NCI-H345 treated with DMSO at 0.1 percent for 48 hours (cell line): ENCODE results near the gene CMSS1.

Experiments
- DNase-seq: peaks from one replicate; lab custom pipeline; 2025; ENCODE audit not compliant: unreplicated experiment; lab: John Stamatoyannopoulos, UW

CMSS1 gene

DNA sequence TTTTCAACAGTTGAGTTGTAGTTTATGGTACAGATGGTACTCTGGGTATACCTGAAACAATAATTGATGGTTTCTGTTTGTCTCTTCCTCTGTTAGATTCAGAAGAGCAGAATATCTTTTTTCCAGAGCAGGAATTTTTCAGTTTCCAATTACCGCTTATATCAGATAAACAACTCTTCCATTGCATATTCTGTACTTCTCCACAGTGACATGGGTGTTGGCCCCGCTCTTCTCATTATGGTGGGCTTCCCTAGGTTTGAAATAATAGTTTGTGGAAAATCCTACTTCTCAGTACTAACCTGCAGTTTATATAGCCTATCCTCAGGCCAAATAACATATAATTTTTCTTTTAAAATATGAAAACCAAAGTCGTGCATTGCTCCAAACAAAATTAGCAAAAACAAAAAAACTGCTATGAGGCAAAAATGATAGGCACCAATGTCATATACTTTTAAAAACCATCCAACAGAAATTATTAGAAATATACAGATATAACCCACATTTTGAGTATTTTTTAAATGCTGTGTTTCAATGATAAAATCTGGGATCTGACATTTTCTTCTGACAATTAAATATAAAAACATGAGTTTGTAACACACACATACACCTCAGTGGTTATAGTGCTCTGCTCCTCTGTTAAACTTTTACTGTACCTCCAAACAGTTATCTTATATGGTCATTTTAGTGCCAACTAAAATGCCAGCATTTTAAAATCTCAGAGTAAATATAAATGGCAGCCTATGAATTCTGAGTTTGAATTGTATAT, 56.8 kb downstream of the CMSS1 start:
- DNase-seq: no peak

DNA sequence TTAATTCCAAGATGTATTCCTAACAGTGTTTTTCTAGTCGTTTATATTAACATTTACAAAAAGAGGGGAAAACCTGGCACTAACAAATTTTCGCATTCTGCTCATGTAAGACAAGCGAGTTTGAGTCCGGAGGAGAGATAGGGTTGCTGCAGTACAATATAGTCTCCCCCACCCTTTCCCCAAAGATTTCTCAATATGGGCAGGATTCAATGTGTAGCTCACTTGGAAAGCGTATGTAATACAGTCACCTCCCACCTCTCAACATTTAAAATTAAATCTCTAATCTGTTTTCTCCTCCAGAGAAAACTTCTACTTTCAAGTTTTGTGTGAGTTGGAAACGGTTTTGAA, 57.9 kb downstream of the CMSS1 start:
- DNase-seq: no peak

DNA sequence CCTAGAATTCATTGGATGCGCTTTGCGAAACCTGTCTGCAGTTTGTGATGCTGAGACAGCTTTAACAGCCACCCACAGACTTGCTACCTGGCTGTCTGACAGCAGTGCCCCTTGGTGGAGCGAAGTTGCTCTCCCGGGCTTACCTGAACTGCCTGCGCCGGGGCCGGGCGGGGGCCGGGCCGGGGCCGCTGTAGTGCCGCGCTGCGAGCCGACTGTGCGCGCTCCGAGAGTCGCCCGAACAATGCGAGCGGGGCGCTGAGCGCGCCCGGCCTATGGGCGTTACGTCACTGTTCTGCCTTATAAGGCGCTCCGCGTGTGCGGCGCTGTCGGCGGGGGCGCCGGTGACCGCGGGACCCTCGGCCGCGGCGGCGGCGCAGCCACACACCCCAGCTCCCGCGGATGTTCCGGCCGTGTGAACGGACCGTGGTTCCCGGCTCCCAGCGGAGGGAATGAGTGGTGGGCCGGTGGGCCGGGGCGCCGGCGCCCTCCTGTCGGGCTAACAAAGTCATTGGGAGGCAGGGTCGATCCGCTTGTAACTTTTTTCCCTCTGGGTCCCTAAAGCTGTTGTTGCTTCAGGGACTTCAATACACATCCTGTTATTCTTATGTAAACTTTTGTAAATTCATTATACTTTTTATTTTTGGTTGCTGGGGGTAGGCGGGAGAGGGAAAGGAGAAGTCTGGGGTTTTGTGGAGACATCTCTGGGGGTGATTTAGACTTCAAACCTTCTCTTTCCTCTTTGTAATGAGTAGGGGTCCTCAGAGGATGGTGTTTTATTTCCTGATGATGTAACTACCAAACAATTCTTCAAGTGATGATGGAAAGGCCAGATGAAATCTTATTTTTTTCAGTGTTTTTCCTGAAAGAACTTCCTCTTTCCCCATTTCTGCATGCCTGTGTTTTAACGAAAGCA, 58.5 kb downstream of the CMSS1 start:
- no peak for DNase-seq

DNA sequence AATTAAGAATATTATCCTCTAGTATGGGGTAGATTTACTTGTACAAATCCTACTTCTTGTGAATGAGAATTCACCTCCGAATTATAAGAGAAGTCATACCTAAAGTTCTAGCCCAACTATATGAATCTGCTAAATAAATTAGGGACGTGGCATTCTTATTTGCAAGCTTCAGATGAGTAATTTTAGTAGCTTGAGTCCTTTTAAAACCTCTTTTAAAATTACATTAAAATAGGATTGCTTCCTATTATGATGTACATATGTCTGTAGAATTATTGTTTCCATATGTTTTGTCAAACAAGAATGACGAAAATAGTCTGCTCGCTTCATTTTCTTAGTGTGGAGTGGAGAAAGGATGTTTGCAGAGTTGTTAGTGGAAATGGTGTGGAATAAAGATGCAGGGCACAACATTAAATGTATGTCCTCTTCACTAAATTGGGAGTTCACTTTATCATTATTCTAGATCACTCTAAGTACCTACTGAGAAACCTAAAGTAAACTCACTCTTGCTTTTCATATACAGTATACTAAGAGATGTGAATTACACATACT, 59.4 kb downstream of the CMSS1 start:
- no peak for DNase-seq

DNA sequence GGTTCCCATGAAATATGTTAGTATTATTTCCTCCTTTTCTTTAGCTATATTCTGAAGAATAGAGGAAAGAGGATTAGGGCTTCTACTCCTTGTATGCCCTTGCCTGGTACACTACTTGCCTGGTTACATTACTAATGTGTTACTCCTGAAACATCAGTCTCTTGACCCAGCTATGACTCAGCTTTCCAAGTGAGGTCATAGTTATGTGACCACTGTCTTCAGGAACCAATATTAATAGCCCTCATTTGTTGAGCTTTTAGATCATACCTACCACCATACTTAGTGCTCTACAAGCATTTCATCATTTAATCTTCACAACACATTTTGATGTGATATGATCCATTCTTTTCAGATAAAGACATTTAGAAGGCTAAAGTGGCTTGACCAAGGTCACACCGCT, 60.3 kb downstream of the CMSS1 start:
- DNase-seq: no peak

DNA sequence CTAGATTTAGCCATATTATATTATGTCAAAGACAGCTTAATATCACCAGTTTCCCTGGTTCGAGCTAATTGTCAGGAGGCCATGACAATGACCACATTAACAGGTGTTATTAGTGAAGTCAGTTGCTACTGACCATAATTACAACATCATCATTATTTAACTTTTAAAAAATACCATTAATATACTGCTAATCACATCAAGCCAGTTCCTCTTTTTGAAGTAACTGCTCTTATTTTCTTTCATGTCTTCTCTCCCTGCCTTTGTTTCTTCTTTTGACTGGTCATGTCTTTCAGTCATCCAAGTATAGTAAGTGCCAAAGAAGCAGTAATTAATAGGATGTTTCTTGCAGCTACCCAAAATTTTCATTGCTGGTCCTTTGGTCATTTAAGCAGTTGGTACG, 61.6 kb downstream of the CMSS1 start:
- DNase-seq: no peak

DNA sequence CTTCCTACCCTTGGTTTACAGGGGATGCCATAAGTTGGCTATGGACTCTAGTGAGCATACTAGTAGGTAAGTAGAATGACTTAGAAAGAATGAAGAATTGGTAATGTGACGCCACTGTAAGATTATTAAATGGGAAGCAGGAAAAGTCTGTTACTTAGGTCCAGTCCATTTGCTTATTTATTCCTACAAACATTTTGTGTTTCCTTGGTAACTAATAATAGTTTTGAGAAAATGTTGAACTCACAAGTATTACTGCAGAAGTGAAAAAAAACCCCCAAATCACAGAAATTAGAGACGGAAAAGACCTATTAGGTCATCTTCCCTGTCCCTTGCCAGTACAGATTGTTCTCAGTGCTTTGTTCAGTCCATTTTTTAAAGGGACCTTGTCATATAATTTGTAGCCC, 63.5 kb downstream of the CMSS1 start:
- no peak for DNase-seq

DNA sequence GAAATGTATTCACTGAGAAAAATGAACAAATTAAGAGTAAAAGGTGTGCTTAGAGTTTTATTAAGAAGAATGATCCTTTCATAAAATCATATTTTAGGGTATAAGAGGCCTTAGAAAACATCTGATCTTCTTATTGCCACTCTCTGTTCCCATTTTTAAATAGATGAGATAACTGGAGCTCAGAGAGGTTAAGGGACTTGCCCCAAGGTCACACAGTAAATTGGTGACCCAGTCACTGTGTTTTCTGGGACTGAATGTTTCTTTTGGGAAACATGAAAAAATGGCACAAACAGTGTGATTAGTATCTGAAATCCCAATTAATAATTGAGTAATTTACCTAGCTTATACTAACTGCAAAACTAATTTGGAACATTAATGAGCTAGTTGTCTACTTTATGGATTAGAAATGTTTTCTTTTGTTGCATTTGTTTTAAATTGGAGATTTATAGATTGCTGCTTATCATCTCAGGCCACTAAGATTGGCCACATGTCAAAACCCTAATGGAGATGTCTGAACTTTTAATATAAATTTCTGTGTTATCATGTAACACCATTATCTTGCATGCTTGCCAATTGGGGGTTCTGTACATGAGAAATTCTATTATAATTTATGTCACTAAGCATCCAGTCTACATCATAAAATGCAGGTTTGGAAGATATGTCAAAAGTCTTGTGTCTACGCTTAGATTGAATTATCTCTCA, 64.9 kb downstream of the CMSS1 start:
- no peak for DNase-seq

DNA sequence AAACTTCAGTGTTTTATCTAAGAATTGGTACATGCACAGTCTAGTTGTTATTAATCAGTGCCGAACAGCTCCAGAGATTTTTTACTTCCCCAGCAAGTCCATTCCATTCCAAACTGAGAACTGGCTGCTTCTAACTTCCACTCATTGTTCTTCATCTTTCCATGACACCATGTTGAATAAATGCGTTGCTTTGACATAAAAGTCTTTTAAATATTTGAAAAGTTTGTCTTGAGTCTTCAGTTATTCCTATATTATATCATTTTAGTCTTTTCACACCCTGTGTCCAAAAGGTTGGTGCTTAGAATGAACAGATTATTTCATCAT, 65.4 kb downstream of the CMSS1 start:
- no peak for DNase-seq

DNA sequence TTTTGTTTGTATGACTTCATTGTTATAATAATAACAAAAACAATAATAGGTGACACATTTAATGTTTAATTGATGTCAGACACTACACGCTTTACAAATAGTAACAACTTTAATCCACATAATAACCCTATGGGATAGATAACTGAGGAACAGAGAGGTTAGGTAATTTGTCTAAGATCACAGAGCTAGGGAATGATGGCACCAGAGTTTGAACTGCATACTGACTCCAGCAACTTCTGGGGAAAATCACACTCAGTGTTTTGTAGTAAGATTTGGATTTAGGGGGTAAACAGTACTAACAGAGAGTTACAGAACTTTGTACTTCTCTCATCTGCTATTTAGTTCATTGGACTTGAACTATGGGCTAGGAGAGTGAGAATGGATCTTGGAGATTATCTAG, 66.0 kb downstream of the CMSS1 start:
- DNase-seq: no peak

DNA sequence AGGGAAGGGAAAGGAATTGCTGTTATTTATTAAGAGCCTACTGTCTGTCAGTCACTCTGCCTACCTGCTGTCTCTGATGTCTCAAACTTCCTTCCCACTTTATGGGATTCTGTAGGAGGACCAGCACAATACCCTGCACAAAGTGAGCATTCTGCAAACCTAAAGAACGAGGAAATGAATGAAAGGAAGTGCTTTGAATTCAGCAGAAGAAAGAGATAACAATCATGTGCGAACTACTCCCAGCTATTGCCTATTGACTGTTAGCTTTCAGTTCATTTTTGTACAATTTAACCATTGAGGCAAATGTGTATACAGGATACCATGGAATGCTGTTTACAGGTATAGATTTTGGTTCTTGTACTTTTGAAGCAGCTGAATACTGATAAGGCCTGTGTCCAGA, 66.8 kb downstream of the CMSS1 start:
- no peak for DNase-seq

DNA sequence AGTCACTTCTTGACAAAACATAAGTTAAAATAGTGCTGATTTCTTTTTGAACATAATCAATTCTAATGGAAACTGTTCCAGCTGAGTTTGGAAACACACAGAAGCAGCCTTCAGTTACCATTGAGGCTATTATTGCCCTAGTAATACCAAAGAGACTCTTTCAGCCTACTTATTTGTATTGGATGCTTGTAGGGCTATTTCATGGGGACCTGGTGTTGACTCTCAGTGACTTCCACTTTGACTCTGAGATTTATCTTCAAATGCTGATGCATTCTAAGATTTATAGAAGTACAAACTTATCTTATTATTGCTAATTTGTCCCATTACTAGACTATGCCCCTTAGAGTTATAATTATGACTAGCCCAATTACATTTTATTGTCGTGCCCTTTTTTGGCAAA, 67.4 kb downstream of the CMSS1 start:
- no peak for DNase-seq

DNA sequence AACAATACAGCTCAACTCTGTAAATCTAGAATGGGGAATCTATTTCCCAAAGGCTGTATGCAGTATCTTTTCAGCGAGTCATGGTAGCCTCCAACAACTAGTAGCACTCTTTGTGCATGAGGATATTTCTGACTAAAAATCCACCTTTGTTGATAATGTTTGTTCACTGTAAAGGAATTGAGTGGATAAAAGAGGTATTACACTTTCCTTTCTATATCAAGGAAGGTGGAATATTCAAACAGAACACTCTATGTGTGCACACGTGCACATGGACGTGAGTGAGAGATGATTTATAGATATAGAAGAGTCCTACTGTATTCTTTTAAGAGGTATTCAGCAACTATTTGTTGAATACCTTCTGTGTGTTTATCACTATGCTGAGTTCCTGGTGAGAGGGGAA, 68.2 kb downstream of the CMSS1 start:
- DNase-seq: no peak

DNA sequence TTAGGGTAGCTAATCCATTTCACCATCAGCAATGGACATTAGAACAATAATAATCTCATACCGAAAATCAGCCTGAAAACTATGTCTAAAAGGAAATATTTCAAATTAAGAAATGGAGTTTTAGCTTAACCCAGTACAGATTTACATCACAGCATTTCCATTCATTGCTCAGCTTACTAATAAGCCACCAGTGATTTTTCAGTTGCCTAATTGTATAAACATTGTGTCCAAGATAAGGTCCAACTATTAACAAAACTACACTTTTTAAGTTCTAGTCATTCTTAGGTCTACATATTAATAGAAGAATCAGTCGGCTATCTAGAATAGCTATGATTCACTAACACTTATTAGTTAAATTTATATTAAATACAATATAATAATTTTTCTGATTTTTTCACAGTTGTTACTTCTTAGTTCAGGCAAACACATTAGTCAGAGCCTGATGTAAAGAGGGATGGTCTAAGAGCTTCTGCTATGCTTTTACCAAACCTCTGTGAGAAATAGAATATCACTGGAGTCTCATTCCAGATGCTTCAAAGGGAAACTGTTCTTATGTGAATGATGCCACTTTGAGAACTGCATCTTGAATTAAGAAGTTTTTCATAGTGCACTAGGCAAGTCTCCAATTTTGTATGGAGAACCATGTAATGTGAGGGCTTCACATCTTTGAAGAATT, 74.1 kb downstream of the CMSS1 start:
- DNase-seq: no peak

DNA sequence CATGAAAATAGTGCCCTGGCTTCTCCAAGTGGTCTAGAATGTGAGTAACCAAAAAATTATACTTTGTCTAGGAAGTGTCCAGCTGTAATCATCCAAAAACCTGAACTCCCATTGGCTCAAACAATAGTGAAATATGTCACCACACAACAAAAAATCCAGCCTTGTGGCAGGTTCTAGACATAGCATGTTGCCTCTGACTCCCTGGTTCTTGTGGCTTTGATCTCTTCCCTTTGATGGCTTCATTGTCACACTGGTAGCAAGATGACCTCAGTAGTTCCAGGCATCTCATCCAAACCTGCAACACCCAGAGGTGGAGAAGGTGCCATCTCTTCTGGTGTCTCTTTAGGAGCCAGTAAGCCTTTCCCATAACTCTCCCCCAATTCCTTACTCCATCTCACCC, 74.7 kb downstream of the CMSS1 start:
- no peak for DNase-seq

DNA sequence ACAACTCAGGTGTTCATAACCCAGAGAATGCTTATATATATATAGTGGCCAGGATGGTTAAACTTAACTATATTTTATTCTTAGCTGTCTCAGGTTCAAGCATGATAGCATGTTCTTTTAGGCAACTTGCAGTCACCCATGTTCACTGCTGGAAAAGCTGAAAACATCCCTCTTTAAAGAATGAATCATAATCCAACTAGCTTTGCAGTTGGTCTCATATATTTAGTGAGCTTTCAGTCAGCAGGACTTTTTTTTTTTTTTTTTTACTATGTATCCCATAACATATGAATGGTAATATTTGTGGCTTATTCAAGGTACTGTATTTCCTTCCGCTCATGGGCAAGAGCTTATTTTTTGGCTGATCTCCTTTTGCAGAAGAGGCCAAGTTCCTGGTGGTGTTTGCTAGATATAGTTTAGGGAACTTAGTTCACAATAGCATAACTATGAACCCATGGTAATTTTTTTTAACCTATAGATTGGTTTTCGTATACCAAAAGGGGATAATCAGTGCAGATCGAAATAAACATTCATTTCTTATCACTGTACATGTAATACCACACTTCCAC, 77.6 kb downstream of the CMSS1 start:
- no peak for DNase-seq

DNA sequence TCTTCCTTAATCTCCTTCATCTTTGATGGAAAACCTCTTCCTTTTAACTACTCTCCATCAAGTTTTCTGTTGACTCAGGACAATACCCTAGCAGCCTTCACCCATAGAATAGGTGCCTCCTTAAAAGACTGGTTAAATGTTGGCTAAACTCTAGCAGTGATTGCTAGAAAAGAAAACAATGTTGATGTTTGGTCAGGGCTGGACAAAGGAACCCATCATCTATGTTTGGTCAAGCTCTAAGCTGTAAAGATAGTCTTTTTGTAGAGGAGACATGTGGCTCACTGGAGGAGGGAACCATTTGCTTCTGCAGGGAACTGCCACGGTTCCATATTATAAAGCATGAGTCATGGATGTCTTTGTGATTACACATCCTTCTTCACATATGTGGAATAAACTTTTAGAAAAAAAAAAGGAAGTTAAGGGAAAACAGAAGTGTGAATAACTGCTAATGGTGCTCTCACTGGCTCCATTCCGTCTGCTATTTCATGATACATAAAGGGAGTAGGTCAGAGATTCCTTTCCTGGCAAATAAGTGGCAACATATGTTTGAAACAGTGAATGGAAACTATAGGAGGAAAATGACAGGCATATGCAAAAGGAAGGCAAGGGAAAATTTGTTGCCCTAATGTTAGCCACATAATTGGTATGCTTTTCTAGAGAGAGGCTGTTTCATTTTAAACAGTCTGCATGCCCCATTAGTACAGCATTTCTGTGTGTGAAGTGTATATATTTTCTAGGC, 78.2 kb downstream of the CMSS1 start:
- no peak for DNase-seq

DNA sequence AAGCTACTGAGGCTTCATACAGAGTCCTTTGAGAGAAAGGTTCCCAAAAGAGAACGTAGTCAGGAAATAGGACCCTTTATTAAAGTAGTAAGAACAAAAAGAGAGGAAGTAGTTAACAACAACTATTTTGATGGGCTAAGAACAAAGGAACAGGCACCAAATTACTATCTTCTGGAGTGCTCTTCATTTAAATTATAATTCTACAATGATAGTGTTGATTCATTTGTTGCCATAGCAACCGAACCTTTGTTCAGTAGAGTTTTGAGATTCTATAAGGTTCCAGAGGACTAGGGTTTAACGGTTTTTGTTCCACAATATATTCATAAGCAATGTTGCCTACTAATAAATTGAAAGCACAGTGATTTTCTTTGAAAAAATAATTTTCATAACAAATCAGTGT, 78.8 kb downstream of the CMSS1 start:
- DNase-seq: no peak

DNA sequence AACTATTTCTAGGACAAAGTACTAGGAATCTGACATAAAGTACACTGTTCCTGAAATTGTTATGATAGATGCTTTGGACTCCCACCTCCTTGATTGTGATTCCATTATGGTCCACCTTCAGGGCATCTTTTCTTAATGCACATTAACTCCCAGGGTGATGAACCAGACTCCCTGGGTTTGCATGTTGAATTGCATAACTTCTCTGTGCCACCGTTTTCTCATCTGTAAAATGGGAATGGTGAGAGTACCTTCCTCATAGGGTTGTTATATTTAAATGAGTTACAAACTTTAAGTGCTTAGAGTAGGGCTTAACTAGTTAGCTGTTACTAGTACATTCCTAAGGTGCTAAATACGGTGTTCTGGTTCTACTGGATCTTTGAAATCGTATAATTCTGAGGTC, 81.9 kb downstream of the CMSS1 start:
- no peak for DNase-seq

DNA sequence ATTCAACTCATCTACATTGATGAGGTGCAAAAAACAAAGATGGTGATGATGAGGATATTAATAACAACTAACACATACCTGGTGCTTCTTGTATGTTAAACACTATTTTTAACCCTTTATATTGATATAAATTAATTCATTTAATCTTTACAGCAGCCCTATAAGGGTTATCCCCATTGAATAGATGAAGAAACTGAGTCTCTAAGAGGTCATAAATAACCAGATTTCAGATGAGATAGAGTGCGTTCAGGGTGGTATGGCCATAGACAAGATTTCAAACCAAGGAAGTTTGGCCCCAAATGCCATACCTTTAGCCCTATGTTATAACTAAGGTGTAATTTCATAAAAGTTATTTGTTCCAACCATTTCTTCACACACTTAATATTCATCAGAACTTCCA, 82.6 kb downstream of the CMSS1 start:
- DNase-seq: no peak
